BE2C (cell line): ENCODE data around the gene OMP.

Experiments
- DNase-seq: peaks from one replicate; pipeline ENCODE4 v3.0.0-alpha.2; 2020
- H3K27me3 ChIP-seq: fragments of 250-450 bp; sonication (Bioruptor Pico); 2 replicates; pipeline ENCODE4 v1.5.1; 2020; ENCODE audit warnings: mild to moderate bottlenecking
- H3K36me3 ChIP-seq: fragments of 250-450 bp; sonication (Bioruptor Pico); 2 replicates; pipeline ENCODE4 v1.5.1; 2020; ENCODE audit warnings: mild to moderate bottlenecking
- H3K4me1 ChIP-seq: fragments of 250-450 bp; sonication (Bioruptor Pico); 2 replicates; pipeline ENCODE4 v1.5.1; 2020
- H3K4me3 ChIP-seq: 2 replicates; pipeline ENCODE4 v1.5.1; 2011; ENCODE audit warnings: low read depth, low read length
- H3K9me3 ChIP-seq: fragments of 250-450 bp; sonication (Bioruptor Pico); 2 replicates; pipeline ENCODE4 v1.5.1; 2020
- TF ChIP-seq, protein P1 (sequence below): IDR thresholded peaks from 2 replicates; pipeline ENCODE4 v1.5.1; 2012; ENCODE audit warnings: mild to moderate bottlenecking, low read depth, low read length

Gene OMP

DNA sequence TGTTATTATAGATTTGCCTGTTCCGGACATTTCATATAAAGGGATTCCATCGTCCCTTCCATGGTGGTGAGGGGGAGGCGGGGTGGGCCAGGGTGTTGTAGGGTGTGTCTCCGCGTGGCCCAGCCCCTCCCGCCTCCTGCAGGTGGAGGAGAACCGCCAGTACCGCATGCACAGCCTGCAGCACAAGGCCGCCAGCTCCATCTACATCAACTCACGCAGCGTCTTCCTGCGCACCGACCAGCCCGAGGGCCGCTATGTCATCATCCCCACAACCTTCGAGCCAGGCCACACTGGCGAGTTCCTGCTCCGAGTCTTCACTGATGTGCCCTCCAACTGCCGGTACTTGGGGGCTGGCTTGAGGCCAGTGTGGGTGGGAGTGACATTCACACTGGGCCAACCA, 17.9 kb downstream of the OMP start:
- Histone ChIP-seq H3K4me1 (peaks cover 5% of the 10 kb centered on the region), H3K9me3 (no peaks in the 10 kb centered on the region; the same call in 1 of the 2 replicates), H3K4me3 (no peak overlapping the region), H3K27me3 (no peaks in the 10 kb centered on the region), H3K36me3 (no peaks in the 10 kb centered on the region)
- no peak for DNase-seq
- TF ChIP-seq, protein P1, sequence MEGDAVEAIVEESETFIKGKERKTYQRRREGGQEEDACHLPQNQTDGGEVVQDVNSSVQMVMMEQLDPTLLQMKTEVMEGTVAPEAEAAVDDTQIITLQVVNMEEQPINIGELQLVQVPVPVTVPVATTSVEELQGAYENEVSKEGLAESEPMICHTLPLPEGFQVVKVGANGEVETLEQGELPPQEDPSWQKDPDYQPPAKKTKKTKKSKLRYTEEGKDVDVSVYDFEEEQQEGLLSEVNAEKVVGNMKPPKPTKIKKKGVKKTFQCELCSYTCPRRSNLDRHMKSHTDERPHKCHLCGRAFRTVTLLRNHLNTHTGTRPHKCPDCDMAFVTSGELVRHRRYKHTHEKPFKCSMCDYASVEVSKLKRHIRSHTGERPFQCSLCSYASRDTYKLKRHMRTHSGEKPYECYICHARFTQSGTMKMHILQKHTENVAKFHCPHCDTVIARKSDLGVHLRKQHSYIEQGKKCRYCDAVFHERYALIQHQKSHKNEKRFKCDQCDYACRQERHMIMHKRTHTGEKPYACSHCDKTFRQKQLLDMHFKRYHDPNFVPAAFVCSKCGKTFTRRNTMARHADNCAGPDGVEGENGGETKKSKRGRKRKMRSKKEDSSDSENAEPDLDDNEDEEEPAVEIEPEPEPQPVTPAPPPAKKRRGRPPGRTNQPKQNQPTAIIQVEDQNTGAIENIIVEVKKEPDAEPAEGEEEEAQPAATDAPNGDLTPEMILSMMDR = no peak

DNA sequence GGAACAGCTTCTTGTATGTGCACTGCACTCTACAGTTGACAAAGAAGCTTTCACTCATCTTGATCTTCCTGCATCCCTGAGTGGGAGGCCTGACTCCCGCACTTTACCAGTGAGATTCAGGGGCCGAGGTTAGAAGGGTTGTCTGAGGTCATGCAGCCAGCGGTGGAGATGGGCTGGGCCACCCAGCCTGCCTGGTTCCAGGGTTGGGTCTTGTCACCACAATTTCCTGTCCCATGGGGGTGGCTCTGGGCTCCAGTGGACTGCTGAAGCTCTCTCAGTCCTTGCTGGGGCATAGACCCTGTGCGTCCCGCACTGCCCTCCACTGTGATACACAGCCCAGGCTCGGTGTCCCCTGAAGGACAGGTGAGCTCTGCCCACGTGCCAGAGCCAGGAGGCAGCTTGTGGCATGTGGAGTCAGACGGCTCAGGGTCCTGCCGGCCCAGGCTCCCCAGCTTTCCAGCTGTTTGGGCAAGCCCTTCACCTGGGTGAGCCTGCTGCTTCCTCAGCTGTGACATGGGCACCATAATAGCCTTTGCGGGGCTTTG, 18.5 kb downstream of the OMP start:
- TF ChIP-seq, protein P1 = no peak

DNA sequence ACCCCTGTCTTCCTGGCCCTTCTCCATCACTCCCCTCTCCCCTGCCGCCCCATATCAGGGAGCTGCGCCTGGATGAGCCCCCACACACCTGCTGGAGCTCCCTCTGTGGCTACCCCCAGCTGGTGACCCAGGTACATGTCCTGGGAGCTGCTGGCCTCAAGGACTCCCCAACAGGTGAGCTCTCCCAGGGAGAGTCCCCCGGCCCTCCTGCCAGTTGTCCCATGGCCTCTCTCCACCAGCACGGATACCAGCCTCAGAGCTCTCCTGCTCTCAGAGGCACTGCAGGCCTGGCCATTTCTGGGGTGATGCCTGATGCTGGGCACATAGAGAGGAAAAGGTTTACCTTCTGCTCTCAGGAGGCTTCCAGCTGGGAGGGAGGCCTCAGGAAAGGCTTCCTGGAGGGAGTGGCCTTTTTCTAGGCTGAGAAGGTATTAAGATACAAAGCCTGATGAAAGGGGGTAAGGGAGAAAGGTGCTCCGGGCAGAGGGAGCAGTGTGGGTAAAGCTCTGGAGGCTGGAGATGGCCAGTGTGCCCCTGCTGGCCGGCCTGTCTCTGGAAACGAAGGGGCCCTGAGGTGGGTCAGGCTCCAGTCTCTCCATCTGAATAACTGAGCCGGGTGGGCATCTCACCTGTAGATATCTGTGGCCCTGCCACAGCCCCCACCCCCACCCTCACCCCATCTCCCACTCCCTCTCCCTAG, 19.4 kb downstream of the OMP start:
- peaks cover 5% of the 10 kb centered on the region for H3K4me1 ChIP-seq
- H3K27me3 ChIP-seq = no peaks in the 10 kb centered on the region
- no peaks in the 10 kb centered on the region for H3K9me3 ChIP-seq
- no peaks in the 10 kb centered on the region for H3K36me3 ChIP-seq
- TF ChIP-seq, protein P1 = no peak
- no peak for DNase-seq
- no peak overlapping the region for H3K4me3 ChIP-seq

More for the DNA sequence above, 18.5 kb downstream of the OMP start:
- no peaks in the 10 kb centered on the region for H3K36me3 ChIP-seq
- no peaks in the 10 kb centered on the region; the same call in 1 of the 2 replicates for H3K9me3 ChIP-seq
- peaks cover 5% of the 10 kb centered on the region for H3K4me1 ChIP-seq
- no peaks in the 10 kb centered on the region for H3K27me3 ChIP-seq
- DNase-seq = no peak
- no peak overlapping the region for H3K4me3 ChIP-seq

DNA sequence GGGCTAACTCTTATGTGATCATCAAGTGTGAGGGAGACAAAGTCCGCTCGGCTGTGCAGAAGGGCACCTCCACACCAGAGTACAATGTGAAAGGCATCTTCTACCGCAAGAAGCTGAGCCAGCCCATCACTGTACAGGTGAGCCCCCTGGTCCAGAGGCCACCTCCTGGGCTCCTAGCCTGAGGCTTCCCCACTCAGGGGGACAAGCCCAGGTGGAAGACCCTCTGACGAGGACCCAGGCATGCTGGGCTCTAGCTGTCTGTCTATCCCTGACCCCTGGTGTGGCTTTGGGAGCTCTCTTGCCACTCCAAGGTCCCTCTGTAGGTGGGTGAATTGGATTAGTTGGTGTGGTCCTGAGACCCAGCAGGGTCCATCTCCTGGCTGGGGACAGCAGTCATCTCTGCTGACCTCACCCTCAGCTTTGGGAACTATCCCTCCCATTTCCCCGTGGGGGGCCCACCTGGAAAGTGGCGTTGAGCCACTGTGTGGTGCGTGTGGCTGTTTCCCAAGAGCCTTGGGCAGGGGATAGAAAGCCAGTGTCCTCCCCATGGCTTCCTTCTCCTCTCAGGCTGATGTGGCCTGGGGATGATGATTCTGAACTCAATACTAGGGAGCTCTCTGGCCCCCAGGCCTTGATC, 20.1 kb downstream of the OMP start:
- no peak for DNase-seq
- Histone ChIP-seq H3K4me1 (peaks cover 8% of the 10 kb centered on the region), H3K36me3 (no peaks in the 10 kb centered on the region), H3K27me3 (no peaks in the 10 kb centered on the region), H3K4me3 (no peak overlapping the region), H3K9me3 (no peaks in the 10 kb centered on the region)
- TF ChIP-seq, protein P1 = no peak

DNA sequence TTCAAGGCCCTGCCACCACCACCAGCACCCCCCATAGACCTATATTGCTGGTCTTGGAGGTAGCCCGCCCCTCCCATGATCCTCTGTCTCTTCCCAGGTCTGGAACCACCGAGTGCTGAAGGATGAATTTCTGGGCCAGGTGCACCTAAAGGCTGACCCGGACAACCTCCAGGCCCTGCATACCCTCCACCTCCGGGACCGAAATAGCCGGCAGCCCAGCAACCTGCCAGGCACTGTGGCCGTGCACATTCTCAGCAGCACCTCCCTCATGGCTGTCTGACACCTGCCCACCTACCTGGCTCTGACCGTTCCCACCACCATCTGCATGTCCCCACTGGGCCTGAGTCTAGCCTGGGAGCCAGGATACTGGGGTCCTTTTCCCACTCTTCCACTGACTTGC, 21.0 kb downstream of the OMP start:
- TF ChIP-seq, protein P1 = no peak
- no peaks in the 10 kb centered on the region for H3K27me3 ChIP-seq

DNA sequence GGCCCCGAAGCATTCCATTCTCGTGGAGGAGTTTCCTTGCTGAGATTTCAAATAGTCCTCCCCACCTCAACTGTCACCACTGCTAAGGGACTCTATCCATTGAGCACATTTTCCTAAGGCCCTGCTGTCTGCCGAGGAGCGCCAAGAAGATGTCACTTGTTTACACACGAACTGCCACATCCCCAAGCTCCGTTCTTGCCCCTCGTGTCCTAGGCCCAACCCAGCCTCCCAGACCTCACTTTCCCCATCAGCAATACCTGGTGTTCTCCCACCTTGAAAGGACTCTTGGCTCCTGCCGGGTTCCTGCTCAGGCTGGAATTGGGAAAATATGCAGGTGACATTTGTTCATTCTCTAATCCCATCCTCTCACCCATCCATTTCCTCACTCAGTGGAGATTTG, 21.4 kb downstream of the OMP start:
- DNase-seq = no peak
- H3K4me1 ChIP-seq = peaks cover 9% of the 10 kb centered on the region
- H3K4me3 ChIP-seq = no peak overlapping the region
- no peaks in the 10 kb centered on the region for H3K27me3 ChIP-seq
- no peaks in the 10 kb centered on the region for H3K9me3 ChIP-seq
- TF ChIP-seq, protein P1 = no peak
- H3K36me3 ChIP-seq = no peaks in the 10 kb centered on the region

More for the DNA sequence above, 21.0 kb downstream of the OMP start:
- H3K9me3 ChIP-seq = no peaks in the 10 kb centered on the region
- no peak overlapping the region for H3K4me3 ChIP-seq
- H3K36me3 ChIP-seq = no peaks in the 10 kb centered on the region
- peaks cover 9% of the 10 kb centered on the region for H3K4me1 ChIP-seq
- no peak for DNase-seq
